Subcutaneous adipose tissue (tissue), 4 donors: ENCODE measurements around the gene CRX. TPM values are rescaled to one million over a fixed set of nuclear protein-coding genes. Genes with fewer than 3 reads are reported as not detected.

ENCODE experiments used
- total RNA-seq, 4 donors: library from RNA; depleted of rRNA; stranded (reverse); fragments of >200 nt; gene quantifications; one replicate each; pipeline ENCODE4 v1.1.0, GENCODE V29; 2016
- TF ChIP-seq, protein P1 (sequence below): fragments of 450-650 bp; IDR thresholded peaks from one replicate; pipeline ENCODE4 v1.5.1; 2016; ENCODE audit warnings: low read depth, mild to moderate bottlenecking, control low read depth, antibody characterized with exemption, moderate library complexity

CRX gene
- total RNA-seq, 4 donors from 2014 or later, result not detected

DNA sequence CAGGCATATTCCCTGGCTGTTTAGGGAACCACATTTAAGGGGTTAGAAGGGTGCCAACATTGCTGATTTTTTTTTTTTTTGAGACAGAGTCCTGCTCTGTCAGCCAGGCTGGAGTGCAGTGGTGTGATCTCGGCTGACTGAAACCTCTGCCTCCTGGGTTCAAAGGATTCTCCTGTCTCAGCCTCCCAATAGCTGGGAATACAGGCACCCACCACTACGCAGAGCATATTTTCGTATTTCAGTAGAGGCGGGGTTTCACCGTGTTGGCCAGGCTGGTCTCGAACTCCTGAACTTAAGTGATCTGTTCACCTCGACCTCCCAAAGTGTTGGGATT, 7.8 kb upstream of the CRX start:
- TF ChIP-seq, protein P1, sequence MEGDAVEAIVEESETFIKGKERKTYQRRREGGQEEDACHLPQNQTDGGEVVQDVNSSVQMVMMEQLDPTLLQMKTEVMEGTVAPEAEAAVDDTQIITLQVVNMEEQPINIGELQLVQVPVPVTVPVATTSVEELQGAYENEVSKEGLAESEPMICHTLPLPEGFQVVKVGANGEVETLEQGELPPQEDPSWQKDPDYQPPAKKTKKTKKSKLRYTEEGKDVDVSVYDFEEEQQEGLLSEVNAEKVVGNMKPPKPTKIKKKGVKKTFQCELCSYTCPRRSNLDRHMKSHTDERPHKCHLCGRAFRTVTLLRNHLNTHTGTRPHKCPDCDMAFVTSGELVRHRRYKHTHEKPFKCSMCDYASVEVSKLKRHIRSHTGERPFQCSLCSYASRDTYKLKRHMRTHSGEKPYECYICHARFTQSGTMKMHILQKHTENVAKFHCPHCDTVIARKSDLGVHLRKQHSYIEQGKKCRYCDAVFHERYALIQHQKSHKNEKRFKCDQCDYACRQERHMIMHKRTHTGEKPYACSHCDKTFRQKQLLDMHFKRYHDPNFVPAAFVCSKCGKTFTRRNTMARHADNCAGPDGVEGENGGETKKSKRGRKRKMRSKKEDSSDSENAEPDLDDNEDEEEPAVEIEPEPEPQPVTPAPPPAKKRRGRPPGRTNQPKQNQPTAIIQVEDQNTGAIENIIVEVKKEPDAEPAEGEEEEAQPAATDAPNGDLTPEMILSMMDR, result no peak

DNA sequence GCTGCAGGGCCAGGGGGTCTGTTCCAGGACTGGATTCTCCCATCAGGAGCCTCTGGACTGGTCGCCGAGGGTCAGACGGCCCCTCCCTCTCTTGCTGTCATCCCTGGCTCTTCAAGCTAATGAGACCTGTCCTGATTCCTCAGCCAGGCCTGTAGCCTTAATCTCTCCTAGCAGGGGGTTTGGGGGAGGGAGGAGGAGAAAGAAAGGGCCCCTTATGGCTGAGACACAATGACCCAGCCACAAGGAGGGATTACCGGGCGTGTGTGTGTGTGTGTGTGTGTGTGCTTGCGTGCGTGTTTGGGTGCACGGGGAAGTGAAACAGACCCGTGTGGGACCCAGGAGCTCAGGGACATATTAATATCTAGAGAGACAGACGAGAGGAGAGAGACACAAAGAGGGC, 1.9 kb upstream of the CRX start:
- TF ChIP-seq, protein P1, result no peak

DNA sequence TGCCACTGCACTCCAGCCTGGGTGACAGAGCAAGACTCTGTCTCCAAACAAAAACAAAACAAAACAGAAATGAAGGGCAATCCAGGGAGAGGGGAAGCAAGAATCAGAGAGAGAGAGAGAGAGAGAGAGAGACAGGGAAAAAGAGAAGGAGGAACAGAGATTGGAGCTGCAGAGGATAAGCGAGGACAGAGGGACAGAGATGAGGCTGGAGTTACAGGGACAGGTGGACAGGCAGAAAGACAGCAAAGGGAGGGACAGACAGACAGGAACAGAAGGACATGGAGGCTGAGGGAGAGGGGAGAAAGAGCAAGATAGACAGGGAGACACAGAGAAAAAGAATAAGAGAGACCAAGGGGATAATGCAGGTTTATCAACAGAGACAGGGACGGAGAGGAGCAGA, 1.3 kb upstream of the CRX start:
- TF ChIP-seq, protein P1, result no peak

DNA sequence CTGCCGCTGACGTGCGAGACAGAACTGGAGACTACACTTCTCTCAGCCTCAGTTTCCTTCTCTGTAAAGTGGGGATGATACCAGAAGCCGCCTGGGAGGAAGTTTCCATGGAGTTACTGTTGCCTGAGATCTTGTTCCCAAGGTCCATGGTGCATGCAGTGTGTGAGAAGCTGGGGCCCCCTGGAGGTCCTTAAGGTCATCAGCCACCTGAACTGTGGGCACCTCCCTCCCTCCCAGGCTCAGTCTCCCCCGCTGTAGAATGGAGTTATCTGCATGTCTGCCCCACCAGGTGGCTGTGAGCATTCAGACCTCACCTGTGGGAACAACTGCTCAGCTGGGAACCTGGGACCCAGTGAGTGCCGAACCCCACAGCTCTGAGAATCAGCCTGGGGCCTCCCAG, 2.7 kb downstream of the CRX start:
- TF ChIP-seq, protein P1, result no peak

DNA sequence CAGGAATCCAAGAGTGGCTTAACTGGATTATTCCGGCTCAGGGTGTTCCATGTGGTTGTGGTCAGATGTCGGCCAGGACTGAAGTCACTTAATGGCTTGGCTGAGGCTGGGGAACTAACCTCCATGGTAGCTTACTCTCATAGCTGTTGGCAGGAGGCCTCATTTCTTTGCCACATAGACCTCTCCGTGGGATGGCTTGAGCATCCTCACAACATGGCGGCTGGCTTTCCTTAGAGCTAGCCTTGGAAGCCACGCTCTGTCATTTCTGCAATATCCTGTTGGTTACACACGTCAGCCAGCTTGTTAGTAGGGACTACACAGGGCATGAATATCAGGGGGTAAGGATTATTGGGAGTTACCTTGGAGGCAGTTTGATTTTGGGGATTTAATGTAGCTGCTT, 5.1 kb downstream of the CRX start:
- TF ChIP-seq, protein P1, result no peak

DNA sequence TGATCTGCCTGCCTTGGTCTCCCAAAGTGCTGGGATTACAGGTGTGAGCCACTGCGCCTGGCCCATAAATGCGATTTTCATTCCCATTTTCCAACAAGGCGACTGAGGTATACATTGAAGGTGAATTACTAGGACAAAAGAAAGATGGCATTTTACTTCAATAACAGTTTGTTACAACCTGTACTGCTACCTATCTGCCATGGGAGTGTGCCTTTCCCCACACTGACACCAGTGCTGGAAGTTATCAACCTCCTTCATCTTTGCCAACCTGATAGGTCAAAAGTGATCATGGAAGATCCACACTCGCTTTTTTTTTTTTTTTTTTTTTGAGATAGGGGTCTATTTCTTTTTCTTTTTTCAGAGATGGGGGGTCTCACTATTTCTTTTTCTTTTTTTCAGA, 11.0 kb downstream of the CRX start:
- TF ChIP-seq, protein P1, result no peak

DNA sequence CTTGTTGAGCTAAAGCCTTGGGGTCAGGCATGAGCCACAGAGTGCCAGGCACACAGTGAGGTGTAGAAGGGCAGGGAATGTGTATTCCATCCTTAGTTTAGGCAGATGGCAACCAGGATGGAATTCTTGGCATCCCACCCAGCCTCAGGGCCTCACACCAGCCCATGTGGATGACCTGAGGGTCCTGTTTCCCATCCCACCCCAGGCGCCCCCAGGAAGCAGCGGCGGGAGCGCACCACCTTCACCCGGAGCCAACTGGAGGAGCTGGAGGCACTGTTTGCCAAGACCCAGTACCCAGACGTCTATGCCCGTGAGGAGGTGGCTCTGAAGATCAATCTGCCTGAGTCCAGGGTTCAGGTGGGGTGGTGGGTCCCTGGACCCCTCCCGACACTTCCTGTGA, 14.3 kb downstream of the CRX start:
- TF ChIP-seq, protein P1, result no peak

DNA sequence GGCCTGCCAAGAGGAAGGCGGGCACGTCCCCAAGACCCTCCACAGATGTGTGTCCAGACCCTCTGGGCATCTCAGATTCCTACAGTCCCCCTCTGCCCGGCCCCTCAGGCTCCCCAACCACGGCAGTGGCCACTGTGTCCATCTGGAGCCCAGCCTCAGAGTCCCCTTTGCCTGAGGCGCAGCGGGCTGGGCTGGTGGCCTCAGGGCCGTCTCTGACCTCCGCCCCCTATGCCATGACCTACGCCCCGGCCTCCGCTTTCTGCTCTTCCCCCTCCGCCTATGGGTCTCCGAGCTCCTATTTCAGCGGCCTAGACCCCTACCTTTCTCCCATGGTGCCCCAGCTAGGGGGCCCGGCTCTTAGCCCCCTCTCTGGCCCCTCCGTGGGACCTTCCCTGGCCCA, 17.7 kb downstream of the CRX start:
- TF ChIP-seq, protein P1, result no peak
